ENCODE results near the gene RRH.
"Not testable (repeated sequence)": the region's sequence is repeated elsewhere in the genome, so short reads cannot be mapped to it uniquely, and the experiment has no call there.

The RRH gene

DNA sequence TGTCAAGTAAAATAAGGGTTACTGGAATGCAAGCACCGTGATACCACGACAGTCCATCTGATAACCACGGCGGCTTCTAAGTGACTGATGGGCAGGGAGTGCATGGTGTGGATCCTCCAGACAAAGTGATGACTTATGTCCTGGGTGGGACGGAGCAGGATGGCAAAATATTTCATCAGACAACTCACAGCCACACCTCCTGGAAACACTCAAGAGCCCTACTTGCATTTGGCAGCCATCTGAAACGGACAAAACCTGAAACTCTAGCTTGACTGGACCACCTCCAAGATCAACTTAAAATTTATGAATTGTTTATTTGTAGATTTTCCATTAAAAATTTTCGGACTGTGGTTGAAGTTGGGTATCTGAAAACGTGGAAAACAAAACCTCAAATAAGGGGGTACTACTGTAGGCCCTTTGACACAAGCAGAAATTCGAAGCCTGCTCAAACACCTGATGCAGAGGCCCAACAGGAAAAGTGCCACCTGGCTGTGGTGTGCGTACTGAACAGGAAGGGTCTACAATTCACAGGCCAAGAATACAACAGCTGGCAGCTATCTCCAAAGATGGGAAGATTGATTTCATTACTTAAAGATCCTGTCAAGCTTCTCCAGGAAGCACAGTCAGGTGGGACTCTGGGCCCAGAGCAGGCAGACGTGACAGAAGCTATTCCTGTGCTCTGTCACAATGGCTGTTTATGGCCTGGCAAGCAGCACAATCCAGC, 46.2 kb downstream of the RRH start:
- H3K27me3 ChIP-seq: no peaks in the 10 kb centered on the region
- intact Hi-C loops (cut with DNase I; ENCODE audit: low total_unique reads): no loop called here
- H3K9me3 ChIP-seq: peaks cover 0 to 5% (median 0%) of the 10 kb centered on the region in 3 donors
- TF ChIP-seq, protein P1, sequence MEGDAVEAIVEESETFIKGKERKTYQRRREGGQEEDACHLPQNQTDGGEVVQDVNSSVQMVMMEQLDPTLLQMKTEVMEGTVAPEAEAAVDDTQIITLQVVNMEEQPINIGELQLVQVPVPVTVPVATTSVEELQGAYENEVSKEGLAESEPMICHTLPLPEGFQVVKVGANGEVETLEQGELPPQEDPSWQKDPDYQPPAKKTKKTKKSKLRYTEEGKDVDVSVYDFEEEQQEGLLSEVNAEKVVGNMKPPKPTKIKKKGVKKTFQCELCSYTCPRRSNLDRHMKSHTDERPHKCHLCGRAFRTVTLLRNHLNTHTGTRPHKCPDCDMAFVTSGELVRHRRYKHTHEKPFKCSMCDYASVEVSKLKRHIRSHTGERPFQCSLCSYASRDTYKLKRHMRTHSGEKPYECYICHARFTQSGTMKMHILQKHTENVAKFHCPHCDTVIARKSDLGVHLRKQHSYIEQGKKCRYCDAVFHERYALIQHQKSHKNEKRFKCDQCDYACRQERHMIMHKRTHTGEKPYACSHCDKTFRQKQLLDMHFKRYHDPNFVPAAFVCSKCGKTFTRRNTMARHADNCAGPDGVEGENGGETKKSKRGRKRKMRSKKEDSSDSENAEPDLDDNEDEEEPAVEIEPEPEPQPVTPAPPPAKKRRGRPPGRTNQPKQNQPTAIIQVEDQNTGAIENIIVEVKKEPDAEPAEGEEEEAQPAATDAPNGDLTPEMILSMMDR (IDR thresholded peaks at IDR 0.05): no peak
- H3K36me3 ChIP-seq: peaks cover 10 to 14% (median 11%) of the 10 kb centered on the region in 3 donors
- no peak for DNase-seq
- no peak overlapping the region for H3K4me3 ChIP-seq
- H3K4me1 ChIP-seq: no peaks in the 10 kb centered on the region
- no peak overlapping the region for H3K27ac ChIP-seq

DNA sequence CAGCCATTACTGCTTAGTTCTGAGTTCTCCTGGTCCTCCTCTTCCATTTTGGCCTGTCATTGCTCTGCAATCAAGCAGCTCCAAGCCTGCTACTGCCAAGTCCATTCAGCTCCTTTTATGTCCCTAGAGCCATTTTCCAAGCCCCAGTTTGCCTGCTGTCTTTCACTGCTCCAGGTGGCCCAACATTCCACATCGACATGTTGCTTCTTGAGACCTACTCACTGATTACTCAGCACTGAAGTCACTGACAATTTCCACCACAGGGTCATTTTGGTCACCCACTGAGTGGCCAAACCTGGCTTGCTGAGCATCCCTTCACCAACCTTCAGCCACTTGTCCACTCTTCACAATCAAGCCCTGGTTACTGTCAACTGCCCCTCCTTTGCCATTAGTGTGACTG, 47.3 kb downstream of the RRH start:
- H3K36me3 ChIP-seq: peaks cover 3 to 5% (median 5%) of the 10 kb centered on the region in 3 donors
- H3K9me3 ChIP-seq: peaks cover 0 to 5% (median 0%) of the 10 kb centered on the region in 3 donors
- TF ChIP-seq, protein P1 (IDR thresholded peaks at IDR 0.05): no peak
- no peak overlapping the region for H3K4me3 ChIP-seq
- H3K27me3 ChIP-seq: no peaks in the 10 kb centered on the region
- no peaks in the 10 kb centered on the region for H3K4me1 ChIP-seq
- H3K27ac ChIP-seq: no peak overlapping the region
- no peak for DNase-seq
- intact Hi-C loops (cut with DNase I; ENCODE audit: low total_unique reads): no loop called here

DNA sequence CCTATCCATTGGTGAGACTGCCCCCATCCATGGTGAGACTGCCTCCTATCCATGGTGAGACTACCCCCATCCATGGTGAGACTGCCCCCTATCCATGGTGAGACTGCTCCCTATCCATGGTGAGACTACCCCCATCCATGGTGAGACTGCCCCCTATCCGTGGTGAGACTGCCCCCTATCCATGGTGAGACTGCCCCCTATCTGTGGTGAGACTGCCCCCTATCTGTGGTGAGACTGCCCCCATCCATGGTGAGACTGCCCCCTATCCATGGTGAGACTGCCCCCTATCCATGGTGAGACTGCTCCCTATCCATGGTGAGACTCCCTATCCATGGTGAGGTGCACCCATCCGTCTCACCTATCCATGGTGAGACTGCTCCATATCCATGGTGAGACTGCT, 47.8 kb downstream of the RRH start:
- H3K9me3 ChIP-seq; H3K4me3 ChIP-seq; H3K27ac ChIP-seq; H3K27me3 ChIP-seq; H3K36me3 ChIP-seq; DNase-seq; intact Hi-C loops (cut with DNase I; ENCODE audit: low total_unique reads); H3K4me1 ChIP-seq: not testable (repeated sequence)

DNA sequence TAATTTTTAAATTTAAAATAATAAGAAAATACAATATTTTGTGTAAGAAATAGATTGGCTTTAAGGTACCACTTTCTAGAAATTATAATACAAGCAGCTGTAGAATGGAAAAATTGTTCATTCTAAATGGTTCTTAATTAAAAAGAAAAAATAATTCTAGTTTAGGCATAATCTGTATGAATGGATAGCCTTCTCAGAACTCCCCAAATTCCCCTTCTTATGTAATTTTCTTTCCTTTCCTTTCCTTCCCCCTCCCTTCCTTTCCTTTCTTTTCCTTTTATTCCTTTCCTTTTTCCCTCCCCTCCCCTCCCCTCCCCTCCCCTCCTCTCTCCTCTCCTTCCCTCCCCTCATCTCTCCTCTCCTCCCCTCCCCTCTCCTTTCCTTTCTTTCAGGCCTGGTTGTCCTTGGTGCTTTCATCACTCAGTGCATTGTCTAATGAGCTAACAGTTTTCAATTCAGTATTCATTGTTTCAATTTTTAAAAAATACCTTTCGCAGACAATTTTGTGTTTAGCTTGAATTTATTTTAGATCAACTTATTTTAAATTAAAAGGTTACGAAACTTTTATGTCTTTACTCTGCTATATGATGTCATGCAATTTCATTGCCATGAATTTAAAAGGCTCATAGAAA, 49.0 kb downstream of the RRH start:
- Histone ChIP-seq H3K27me3 (no peaks in the 10 kb centered on the region), H3K9me3 (peaks cover 0 to 5% (median 0%) of the 10 kb centered on the region in 3 donors), H3K4me1 (no peaks in the 10 kb centered on the region), H3K36me3 (no peaks in the 10 kb centered on the region), H3K4me3 (no peak overlapping the region), H3K27ac (no peak overlapping the region)
- no peak for DNase-seq
- TF ChIP-seq, protein P1 (IDR thresholded peaks at IDR 0.05): no peak
- intact Hi-C loops (cut with DNase I; ENCODE audit: low total_unique reads): no loop called here

DNA sequence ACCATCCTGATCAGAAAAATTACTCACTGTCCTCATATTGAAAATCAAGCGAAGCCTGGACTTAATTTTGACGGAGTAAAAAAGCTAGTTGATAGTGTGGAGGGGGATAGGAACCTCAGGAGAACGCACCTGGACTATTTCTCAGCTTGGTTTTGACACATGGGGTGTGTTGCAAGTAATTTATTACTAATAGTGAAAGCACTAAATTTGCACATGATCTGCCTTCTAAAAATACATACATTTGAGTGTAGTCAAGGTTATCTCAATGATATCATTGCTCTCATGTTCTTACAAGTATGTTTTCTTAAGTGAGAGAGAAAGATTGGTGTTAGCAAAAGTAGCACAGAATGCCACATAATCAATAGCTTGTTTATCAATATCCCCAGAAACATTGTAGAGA, 49.6 kb downstream of the RRH start:
- no peak overlapping the region for H3K27ac ChIP-seq
- no peaks in the 10 kb centered on the region for H3K4me1 ChIP-seq
- intact Hi-C loops (cut with DNase I; ENCODE audit: low total_unique reads): no loop called here
- no peaks in the 10 kb centered on the region for H3K36me3 ChIP-seq
- TF ChIP-seq, protein P1 (IDR thresholded peaks at IDR 0.05): no peak
- H3K27me3 ChIP-seq: no peaks in the 10 kb centered on the region
- no peak overlapping the region for H3K4me3 ChIP-seq
- DNase-seq: no peak
- peaks cover 0 to 5% (median 0%) of the 10 kb centered on the region in 3 donors for H3K9me3 ChIP-seq

DNA sequence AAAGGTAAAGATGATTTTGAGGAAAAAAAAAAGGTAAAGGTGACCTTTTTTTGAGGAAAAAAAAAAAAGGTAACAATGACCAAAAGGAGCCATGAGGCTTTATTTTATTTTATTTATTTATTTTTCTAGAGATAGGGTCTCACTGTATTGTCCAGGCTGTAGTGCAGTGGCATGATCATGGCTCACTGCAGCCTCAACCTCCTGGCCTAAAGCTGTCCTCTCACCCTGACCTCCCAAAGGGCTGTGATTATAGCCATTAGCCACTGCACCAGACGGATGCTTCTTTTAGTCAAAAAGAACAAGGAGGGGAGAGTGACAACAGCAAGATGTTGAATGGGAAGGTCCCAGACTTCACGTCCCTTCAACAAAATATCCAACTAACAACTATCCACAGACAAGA, 50.6 kb downstream of the RRH start:
- Histone ChIP-seq H3K27me3 (no peaks in the 10 kb centered on the region), H3K27ac (no peak overlapping the region), H3K4me3 (no peak overlapping the region), H3K36me3 (no peaks in the 10 kb centered on the region), H3K4me1 (no peaks in the 10 kb centered on the region), H3K9me3 (peaks cover 0 to 5% (median 0%) of the 10 kb centered on the region in 3 donors)
- intact Hi-C loops (cut with DNase I; ENCODE audit: low total_unique reads): no loop called here
- TF ChIP-seq, protein P1 (IDR thresholded peaks at IDR 0.05): no peak
- DNase-seq: no peak

Measured in tibial artery (tissue), 4 donors.